ENCODE measurements around the gene NXPH3.
A peak's percentile ranks its signal among the peaks of the same experiment; 100 is the strongest.
"Not testable (repeated sequence)": the region's sequence is repeated elsewhere in the genome, so short reads cannot be mapped to it uniquely, and the experiment has no call there.

Gene NXPH3

GRCh38 chr17:49575679-49576087 lies at the start of gene NXPH3:
TSS of gene NXPH3 (plus strand) at chr17:49575871. CDS start at chr17:49576220, 349 bp downstream.
- peak; percentile 88 for DNase-seq (ENCODE audit: low spot score)

- no peak for DNase-seq (ENCODE audit: low spot score)
These were observed 47.6 kb upstream of the NXPH3 start for GRCh38 chr17:49527927-49528651.

GRCh38 chr17:49528966-49529365 lies 46.7 kb upstream of the NXPH3 start:
- DNase-seq (ENCODE audit: low spot score) = no peak

DNA sequence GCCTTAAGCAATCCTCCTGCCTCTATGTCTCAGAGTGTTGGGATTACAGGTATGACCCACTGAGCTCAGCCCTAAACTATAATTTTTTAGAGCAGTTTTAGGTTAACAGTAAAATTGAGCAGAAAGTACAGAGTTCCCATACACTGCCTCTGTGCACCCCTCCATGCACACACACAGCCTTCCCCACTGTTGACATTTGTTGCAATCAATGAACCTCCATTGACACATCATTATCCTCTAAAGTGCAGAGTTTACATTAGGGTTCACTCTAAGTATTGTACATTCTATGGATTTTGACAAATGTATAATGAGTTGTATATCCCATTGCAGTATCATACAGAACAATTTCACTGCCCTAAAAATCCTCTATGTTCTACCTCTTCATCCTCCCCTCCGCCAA lies 45.6 kb upstream of the NXPH3 start:
- DNase-seq (ENCODE audit: low spot score) = no peak

- DNase-seq (ENCODE audit: low spot score) = no peak
These were observed 31.8 kb upstream of the NXPH3 start for GRCh38 chr17:49543860-49544259.

- DNase-seq (ENCODE audit: low spot score) = no peak
These were observed 30.5 kb upstream of the NXPH3 start for GRCh38 chr17:49545007-49545660.

- DNase-seq (ENCODE audit: low spot score) = peak; percentile 7
These were observed 29.7 kb upstream of the NXPH3 start for GRCh38 chr17:49545806-49546545.

DNA sequence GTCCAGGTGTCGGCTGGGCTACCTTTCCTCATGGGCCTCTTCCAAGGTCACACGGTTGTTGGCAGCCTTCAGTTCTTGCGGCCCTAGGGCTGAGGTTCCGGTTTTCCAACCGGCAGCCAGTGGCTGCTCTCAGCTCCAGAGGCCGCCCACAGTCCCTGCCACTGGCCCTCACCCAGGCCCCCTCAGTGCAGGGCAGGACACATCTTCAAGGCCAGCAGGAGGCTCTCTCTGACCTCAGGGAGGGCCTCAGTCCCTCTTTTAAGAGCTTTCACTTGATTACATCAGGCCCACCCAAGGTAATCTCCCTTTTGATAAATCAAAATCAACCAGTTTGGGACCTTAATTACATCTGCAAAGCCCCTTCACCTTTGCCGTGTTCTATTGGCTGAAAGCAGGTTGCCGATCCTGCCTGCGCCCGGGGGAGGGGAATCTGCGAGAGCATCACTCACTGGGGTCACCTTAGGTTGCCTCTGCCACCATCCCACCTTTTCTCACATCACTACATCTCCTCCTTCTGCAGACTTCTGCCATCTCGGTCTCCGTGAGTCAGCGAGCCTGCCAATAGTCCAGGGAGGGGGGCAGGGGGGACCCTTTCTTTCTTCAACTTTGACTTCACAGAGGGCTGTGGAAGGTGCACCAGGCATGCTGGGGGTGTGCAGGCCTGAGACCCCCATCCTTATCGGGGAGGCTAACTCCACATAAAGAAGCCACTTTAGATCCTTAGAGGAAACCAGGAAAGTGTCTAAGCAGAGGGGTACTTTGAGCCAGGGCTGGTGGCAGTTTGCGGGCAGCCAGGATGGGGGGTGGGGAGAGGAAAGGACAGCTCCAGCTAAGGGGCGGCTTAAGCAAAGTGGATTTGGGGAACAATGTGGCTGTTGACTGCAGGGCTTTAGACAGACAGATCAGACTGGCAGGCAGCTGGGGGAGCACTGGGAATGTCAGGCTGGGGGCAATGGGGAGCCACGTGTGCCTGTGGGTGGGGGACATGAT lies 28.8 kb upstream of the NXPH3 start:
- DNase-seq (ENCODE audit: low spot score) = peak; percentile 3

DNA sequence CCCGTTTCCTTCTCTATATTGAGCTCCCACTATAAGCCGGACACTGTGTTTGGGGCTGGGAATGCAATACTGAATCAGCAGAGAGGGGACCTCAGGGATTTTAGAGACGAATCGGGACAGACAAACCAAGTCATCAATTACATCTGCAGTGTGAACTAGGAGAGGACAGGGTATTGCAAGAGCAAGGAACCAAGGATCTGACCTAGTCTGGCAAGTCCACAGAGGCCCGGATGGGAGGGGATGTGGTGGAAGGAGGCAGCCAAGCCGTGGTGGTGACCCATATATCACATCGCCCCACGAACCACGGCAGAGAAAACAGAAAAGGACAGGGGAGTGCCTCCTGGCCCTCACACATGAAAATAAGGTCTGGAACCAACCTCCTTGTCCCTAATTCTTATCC lies 28.1 kb upstream of the NXPH3 start:
- DNase-seq (ENCODE audit: low spot score) = peak; percentile 4

- DNase-seq (ENCODE audit: low spot score) = peak; percentile 5
These were observed 27.6 kb upstream of the NXPH3 start for GRCh38 chr17:49548051-49548505.

- DNase-seq (ENCODE audit: low spot score) = peak; percentile 65
These were observed 27.0 kb upstream of the NXPH3 start for GRCh38 chr17:49548506-49549310.

DNA sequence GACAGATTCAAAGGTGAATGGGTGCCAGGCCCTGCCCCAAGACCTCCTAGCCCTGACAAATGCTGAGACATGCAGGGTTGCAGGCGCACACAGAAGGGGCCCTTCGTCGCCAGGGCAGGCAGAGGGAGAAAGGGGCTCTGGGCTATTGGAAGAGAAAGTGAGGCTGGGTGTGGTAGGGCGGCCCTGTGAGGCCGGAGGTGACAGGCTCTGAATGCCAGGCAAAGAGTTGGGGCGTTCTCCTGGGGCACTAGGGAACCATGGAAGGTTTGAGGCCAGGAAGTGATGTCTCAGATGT lies 26.4 kb upstream of the NXPH3 start:
- DNase-seq (ENCODE audit: low spot score) = no peak

- DNase-seq (ENCODE audit: low spot score) = peak; percentile 7
These were observed 25.7 kb upstream of the NXPH3 start for GRCh38 chr17:49549691-49550678.

- not testable (repeated sequence) for DNase-seq (ENCODE audit: low spot score)
These were observed 24.9 kb upstream of the NXPH3 start for GRCh38 chr17:49550764-49551163.

- peak; percentile 5 for DNase-seq (ENCODE audit: low spot score)
These were observed 24.2 kb upstream of the NXPH3 start for GRCh38 chr17:49551221-49552069.

DNA sequence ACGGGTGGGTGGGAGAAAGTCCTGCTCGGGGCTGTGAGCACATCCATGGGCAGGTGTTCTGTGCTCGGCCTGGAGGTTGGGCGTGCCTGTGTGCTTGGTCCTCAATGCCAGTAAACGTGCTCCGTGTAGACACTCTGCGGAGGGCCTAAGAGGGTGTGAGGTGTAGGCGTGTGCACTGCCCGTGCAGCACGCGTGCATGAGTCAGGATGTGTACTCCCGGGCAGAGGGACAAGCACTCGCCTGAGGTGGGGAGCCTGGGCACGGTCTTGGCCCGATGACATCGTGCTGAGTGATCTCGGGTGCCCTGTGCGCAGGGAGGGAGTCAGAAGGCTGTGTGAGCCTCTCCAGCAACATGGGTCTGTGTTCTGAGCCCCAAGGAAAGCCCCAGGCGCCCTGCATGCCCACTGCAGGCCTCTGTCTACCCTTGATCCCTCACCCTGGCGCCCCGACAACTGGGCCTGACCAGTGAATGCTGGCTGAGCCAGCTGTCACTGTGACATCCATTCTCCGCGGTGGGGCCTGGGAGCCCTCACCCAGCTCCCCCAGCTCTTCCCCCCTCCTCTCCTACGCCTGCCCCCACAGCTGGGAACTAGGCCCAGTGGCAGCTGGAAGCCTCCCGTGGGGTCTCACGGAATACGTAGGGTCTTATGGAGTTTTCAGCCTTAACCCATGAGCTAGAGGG lies 23.5 kb upstream of the NXPH3 start:
- peak; percentile 20 for DNase-seq (ENCODE audit: low spot score)

- DNase-seq (ENCODE audit: low spot score) = peak; percentile 10
These were observed 21.9 kb upstream of the NXPH3 start for GRCh38 chr17:49553676-49554335.
